ENCODE results near the gene SYS1.

SYS1 gene

DNA sequence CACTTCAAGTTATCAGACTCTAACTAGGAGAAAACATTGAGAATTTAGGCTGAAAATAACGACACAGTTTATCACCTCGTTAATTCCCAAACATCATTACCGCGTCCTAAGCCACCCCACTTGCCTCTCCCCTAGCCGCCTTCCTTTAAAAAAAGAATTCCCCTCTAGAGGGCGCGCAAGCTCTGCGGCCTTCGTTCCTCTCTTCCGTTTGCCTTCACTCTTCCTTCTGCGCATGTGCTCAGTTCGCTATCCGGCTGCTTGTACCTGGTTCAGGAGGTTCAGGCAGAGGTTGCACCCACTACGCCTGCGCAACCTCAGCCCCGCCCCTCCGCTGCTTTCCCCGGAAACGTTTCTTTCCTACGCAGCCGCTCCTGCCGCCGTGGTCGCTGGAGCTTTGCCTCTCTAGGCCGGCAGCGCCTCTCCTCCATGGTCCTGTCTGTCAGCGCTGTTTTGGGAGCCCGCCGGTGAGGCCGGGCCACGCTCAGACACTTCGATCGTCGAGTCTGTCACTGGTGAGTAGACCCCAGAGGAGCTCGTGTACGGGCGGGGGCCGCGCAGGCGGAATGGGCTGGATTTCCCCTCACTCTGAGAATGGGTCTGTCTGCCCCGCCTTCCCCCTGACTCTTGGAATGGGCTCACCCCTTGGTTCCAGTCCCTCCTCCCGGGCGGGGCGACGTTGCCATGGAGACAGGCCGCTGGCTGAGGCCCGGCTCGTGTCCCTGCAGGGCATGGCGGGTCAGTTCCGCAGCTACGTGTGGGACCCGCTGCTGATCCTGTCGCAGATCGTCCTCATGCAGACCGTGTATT is at the start of gene SYS1:
Gene SYS1 (plus strand): TSS at position 353 of the 807 bp plus-strand sequence. CDS start 376 bp downstream, at position 729.
- DNase-seq (ENCODE audit: low read depth in 2 of 2) = peak; percentile 96 to 97

DNA sequence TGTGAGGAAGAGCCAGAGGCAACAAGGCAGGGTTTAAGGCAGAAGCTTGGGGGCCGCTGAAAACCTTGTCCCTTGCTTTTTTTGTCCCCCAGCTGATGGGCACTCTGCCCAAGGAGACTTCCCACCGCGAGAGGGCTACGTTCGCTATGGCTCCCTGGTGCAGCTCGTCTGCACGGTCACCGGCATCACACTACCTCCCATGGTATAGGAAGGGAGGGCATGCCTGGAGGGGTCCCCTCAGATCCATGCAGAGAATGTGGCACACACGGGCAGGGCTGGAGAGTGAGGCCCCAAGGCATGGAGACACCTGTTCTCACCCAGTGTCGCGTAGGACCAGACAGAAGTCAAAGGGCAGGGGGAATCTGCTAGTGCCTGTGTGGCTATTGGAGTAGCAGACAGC is 49.0 kb upstream of the SYS1 start:
- DNase-seq (ENCODE audit: low read depth in 2 of 2) = no peak

DNA sequence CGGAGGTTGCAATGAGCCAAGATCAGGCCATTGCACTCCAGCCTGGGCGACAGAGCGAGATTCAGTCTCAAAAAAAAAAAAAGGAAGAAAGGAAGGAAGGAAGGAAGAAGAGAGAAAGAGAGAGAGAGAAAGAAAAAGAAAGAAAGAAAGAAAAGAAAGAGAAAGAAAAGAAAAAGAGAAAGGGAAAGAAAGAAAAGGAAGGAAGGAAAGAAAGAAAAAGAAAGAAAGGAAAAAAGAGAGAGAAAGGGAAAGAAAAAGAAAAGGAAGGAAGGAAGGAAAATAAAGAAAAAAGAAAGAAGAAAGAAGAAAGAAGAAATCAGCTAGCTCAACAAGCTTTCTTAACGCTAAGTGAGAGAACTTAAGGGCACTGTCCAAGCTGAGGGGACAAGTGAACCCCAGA is 47.3 kb upstream of the SYS1 start:
- no peak for DNase-seq (ENCODE audit: low read depth in 2 of 2)

DNA sequence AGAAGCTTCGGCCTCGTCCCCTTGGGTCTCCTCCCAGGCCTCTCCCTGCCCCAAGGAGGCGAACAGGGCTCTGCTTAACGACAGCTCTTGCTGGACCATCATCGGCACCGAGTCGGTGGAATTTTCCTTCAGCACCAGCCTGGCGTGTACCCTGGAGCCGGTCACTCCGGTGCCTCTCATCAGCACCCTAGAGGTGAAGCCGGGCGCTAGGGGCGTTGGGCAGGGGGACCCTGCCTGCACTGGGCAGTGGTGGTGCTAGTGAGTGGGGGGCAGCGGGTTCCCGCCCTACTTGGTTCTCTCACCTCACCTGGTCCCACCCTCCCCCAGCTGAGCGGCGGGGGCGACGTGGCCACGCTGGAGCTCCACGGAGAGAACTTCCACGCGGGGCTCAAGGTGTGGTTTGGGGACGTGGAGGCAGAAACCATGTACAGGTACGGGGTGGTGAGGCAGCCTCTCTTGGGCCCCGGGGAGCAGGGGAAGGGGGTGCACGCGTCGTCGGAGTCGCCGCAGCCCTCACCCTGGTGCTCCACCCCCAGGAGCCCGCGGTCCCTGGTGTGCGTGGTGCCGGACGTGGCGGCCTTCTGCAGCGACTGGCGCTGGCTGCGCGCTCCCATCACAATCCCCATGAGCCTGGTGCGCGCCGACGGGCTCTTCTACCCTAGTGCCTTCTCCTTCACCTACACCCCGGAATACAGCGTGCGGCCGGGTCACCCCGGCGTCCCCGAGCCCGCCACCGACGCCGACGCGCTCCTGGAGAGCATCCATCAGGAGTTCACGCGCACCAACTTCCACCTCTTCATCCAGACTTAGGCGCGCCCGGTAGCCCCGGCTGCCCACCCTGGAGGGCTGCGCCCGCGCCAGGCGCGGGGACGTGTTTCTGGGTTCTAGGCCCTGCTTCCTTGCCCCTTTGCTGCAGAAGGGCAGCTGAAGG is 46.5 kb upstream of the SYS1 start:
- DNase-seq (ENCODE audit: low read depth in 2 of 2) = no peak

DNA sequence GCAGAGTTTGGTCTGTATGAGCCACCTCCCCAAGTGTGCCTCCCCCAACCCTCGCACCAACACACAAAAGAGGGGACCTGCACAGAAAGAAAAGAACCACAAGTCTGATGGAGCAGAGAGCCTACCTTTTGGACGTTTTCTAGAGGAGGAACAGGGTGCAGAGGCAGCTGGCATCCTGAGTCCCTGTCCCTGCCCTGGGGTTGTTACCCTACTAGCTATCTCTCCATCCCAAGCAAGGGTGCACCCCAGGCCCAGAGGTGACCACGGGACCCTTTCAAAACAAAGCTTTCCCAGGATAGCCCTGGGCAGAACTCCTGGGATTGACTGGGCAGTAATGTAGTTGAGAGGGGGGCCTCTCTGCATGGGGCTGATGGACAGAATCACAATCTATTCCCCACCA is 45.1 kb upstream of the SYS1 start:
- no peak for DNase-seq (ENCODE audit: low read depth in 2 of 2)

DNA sequence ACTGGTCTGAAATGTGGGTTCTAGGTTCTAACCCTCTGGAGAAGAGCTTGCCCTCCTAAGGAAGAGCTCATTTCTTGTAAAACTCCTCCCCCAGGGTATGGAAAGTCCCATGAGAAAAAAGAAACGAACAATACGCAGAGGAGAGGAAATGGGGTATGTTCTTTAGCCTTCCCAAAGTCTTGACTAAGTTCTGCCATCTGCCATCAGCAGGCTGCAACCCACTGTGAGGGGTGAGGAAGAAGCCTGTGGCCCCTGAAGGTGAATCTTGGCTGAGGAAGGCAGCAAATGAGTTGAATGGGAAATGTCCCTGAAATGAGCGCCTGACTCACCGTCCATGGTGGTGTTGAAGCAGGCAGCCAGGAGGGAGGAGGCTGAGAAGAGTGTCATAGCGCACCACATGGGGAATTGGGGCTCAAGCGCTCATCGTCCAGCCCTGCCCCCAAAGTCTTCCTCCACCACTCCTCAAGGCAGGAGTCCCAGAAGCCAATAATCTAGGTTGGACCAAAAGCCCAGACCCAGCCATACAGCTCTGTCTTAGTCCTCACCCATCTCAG is 44.5 kb upstream of the SYS1 start:
- DNase-seq (ENCODE audit: low read depth in 2 of 2) = no peak

DNA sequence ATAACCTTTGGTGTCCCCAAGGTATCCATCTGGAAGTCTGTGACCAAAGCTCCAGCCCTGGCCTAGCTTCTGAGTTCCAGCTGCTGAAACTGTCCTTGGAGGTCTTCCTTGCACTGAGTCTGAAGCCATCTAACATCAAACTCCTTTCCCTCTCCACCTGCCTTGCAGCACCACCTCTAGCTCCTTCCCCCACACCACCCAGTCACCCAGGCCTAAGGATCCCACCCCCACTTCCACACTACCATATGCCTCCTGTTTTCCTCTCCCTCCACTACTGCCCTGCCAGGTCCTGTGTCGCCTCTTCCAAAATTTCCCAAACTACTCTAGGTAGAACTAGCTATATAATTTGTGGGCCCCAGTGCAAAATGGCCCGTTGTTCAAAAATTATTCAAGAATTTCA is 44.0 kb upstream of the SYS1 start:
- no peak for DNase-seq (ENCODE audit: low read depth in 2 of 2)

DNA sequence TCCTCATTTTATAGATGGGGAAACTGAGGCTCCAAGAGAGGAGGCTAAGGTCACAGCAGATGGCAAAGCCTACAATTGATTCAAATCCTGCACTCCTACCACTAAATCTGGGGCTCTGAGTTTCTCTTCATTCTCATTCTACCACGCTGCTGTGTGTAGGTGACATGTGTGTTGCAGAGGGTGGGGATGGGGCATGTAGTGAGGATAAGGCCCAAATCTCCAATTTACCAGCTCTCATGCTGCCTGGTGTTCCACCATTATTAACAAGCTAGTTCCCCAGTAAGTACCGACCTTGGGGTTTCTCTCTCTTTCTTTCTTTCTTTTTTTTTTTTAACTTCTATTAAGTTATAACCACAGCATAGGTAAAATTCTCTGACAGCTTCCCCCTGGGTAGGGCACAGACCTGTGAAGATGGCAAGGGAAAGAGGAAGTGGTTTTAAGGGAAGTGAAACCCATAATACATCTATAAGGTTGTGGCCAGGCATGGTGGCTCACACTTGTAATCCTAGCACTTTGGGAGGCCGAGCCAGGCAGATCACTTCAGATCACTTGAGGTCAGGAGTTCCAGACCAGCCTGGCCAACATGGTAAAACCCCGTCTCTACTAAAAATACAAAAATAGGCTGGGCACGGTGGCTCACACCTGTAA is 41.9 kb upstream of the SYS1 start:
- no peak for DNase-seq (ENCODE audit: low read depth in 2 of 2)

DNA sequence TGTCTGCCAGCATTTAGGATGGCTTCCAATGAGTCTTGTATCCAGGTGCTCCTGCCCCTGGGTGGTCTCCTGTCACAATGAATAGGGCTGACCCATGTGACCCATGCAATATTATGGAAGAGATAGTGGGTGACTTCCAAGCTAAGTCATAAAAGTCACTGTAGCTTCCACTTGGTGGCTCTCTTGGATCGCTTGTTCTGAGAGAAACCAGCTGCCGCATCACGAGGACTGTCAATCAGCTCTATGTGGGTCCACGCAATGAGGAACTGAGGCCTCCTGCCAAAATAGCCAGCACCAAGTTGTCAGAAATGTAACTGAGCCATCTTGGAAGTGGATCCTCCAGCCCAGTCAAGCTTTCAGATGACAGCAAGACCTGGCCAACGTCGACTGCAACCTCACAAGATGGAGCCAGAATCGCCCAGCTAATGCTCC is 40.0 kb upstream of the SYS1 start:
- no peak for DNase-seq (ENCODE audit: low read depth in 2 of 2)

DNA sequence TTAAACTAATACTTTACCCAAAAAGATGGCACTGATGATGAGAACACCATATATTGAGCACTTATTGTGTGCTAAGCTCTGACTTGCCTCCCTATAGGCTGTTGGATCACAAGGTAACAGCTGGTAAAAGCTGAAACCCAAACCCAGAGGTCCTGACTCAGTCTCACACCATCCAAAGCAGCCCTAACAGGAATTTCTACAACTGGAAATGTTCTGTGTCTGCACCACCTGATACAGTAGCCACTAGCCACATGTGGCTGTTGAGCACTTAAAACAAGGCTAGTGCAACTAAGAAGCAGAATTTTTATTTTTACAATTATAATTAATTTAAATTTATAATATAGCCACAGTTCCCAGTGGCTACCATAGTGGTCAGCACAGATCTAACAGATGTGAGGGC is 39.2 kb upstream of the SYS1 start:
- no peak for DNase-seq (ENCODE audit: low read depth in 2 of 2)

DNA sequence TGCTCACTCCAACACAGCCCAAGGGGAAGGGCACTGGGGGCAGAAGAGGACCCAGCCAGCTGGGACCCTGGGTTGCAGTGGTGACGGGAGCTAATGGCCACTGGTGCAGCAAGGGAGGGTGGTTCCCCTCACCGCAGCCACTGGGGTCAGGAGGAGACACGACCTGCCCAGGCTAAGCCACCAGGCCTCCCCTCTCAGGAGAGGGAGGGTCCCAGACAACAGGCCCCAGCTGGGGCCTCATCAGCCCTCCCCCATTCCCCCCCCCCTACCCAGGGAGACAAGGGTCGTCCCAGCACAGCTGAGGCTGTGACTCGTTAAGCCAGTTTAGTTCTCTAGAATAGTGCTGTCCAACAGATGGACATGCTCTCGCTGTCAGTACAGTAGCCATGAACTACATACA is 37.6 kb upstream of the SYS1 start:
- no peak for DNase-seq (ENCODE audit: low read depth in 2 of 2)

DNA sequence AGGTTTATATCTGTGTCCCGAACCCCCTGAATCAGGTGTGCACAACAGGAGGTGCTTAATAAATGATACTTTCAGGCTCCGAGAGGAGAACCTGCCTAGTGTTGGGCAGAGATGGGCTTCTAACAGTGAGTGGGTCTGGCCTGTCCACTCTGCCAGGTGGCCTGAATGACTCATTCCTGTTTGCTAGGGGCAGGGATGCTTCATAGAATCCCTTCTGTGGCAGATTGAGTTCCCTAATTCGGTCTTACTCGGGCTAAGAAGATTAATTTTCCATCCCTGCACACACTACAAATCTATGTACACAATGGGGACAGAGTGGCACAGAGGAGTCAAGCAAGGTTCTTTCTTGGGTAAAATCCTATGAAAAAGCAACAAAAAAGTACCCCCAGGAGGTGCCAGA is 34.5 kb upstream of the SYS1 start:
- no peak for DNase-seq (ENCODE audit: low read depth in 2 of 2)

DNA sequence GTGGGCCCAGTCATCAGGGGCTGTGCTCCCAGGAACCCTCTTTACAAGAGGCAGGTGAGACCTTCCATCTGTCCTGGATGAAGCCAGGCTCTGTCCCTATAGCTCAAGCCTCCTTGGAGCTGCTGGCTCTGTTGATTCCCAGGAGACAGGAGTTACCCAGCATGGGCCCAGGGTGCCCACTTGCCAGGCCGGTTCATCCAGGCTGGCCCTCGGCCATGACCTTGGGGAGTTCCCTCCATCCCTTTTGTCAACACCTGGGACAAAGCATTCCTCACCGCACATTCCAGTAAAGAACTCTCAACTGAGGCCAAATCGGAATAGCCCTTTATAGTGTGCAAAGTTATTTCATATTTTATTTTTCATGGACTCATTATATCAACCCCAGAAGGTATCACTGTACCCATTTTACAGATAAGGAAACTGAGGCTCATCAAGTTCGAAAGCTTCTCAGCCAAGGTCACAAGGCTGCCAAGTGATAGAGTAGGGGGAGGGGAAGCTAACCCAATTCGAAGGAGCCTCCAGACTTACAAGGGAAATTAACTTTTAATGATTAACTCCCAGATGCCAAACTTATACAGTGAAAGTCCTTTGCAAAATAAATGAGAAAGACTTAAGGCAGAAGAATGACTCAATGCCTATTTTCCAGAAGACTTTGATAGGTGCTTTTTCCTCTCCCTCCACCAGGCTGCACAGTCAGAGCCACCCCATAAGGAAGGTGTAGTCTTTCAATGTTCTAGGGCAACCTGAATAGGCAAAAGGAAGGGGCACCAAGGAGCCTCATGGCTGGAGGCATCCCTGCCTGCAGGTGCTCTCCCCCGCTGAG is 33.2 kb upstream of the SYS1 start:
- no peak for DNase-seq (ENCODE audit: low read depth in 2 of 2)

DNA sequence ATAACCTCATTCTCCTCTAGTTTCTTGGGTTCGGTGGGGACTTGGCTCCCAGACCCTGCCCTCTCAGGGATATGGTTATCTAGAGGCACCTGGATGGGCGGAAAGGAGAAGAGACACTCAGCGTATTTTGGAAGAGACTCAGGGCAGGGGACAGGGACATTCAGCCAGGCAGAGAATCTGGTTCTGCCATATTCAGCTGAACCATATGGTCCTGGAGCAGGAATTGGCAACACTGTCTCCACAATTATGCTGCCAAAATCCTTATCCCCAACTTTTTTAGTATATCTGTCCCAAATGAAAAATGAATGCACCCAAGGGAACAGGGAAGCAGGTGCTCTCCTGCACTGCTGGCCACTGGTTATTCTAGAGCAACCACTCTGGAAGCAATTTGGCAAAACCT is 32.5 kb upstream of the SYS1 start:
- DNase-seq (ENCODE audit: low read depth in 2 of 2) = no peak

DNA sequence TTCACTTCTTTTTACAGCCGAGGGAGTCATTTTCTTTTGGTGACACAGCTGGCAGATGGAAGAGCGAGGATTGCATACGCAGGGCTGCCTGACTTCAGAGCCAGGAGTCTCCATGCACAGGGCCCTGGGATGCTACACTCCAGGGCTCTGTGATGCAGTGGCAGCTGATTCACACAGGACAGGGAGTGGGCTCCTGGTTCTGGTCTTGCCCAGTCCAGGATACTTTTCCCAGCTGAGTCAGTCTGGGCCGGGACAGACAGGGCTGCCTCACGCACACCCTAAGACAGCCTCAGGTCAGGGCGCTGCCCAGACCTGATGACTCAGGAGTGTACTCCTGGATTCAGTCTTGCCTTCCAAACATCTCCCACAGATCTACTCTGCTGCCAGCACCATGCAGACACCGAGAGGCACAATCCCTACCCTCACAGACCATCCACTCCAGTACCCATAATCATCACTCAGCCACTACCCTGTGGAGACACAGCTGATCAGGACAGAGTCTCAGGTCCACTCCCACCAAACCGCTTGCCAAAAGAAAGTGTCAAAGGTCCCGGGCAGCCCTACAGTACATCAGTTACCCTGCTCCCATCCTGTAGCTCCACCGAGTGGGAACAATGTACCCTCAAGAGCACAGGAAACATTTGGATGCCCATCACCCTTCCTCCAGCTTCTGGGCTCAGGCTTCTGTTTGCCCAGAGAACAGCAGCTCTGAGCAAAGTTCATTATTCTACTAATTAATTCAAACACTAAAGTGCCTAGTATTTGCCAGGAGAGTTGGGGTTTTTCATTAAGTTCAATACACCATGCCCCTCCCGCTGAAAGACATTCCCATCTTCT is 26.2 kb upstream of the SYS1 start:
- no peak for DNase-seq (ENCODE audit: low read depth in 2 of 2)

DNA sequence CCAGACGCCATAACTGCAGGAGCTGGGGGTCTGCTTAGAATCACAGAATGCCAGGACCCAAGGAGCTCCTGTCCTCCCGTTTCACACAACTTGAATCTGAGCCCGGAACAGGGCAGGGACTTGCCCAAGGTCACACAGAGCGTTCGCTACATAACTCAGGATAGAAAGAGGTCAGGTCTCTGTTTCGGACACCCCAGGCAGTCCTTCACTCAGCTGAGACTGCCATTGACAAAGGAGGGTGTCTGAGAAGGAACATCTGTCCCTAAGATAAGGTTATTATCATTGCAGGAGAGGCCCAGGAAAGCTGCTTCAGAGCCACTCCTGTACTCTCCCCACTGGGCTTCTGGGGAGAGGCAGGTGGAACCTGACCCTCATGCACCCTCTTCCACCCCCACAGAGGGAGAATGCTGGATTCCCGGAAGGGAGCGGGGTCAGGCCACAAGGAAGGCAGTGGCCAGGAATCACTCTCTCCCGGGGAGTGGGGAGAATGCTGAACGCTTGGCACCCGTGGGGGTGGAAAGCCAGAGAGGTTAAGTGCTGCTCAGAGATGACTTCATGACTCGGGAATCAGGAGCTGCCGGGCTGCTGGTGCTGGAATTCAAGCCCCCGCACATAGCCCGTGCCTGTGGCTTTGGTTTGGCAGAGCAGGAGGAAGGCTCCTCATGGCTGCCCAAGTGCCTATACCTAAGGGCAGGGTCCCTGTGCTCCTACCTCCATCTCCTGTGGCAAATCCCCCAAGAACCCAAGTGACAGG is 25.4 kb upstream of the SYS1 start:
- no peak for DNase-seq (ENCODE audit: low read depth in 2 of 2)

DNA sequence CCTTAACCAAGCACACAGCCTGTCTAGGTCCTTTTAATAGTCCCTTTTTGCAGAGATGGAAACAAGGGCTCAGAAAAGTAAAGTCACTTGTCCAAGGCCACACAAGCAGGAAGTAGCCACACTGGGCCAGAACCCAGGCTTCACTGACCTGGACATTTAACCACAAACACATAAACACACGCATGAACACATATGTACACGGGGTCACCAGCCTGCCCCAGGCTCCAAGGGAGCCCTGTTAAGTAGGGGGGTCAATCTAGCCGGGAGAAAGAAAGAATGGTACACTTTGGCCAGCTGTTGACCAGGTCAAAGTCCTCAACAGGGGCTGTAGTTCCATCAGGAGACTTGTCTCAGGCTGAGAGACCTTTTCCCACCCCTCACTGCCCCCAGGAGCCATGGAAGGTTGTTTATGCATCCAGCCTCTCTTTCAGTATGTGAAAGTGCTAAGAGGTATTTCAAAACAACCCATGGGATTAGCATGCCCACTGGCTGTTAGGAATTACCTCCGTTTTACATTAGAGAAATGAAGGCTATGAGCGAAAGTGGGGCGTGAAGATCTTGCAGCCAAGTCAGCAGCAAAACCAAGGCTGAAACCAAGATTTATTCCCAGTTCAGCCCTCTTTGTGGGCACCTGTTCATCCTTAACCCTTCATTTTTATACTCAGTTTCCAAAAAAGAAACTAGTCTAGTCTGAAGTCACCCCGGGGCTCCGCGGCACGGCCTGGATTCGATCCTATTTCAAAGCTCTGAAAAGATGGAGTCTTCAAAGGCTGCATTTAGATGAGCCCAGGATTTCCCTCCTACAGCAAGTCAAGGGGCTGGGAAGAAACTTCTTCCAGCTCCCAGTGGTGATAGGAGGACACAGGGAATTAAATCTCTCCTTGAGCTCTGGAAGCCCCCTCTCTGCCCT is 24.6 kb upstream of the SYS1 start:
- DNase-seq (ENCODE audit: low read depth in 2 of 2) = no peak

DNA sequence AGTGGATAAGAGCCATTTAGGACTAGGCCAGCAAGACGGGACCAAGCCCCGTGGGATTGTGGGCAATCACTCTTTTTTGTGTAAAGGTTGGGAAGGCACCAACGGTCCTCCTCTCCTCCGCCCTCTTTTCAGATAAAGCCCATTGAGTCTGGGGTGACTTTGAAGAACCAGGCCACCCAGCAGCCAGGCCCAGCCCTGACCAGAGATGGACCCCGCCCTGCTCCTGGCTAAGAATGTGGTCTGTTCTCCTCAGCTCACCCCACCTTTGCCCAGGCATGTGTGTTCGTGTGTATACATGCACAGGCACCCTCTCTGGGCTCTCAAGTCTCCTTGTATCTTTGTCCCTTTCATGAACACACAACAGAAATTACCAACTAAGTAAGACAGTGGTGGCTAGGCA is 23.9 kb upstream of the SYS1 start:
- DNase-seq (ENCODE audit: low read depth in 2 of 2) = no peak

Data from stimulated activated CD8-positive, alpha-beta memory T cell treated with anti-CD3 and anti-CD28 coated beads, Interleukin-2, amount 100 ng/mL, for 48 hours (primary cell).